OCI-LY1 (cell line): ENCODE results near the gene DCUN1D1.

Experiments
- H2AFZ ChIP-seq: fragments of 200-600 bp; sonication (generic), shearing (Covaris generic); 2 replicates; pipeline ENCODE4 v1.6.0; 2014; ENCODE audit warnings: antibody characterized with exemption, mild to moderate bottlenecking, low read length
- H3F3A ChIP-seq: fragments of 200-600 bp; sonication (generic), shearing (Covaris generic); 2 replicates; pipeline ENCODE4 v1.6.0; 2014; ENCODE audit warnings: mild to moderate bottlenecking, antibody characterized with exemption, low read length, moderate library complexity; ENCODE audit not compliant: insufficient read depth
- H3K27ac ChIP-seq: fragments of 200-600 bp; sonication (generic); 2 replicates; pipeline ENCODE4 v1.5.1; 2014; ENCODE audit warnings: low read length, mixed run types, mild to moderate bottlenecking, low read depth; ENCODE audit not compliant: poor library complexity, severe bottlenecking
- H3K27me3 ChIP-seq: fragments of 200-600 bp; sonication (generic); 2 replicates; pipeline ENCODE4 v1.6.0; 2014; ENCODE audit warnings: antibody characterized with exemption, mild to moderate bottlenecking, low read length, moderate library complexity; ENCODE audit not compliant: insufficient read depth
- H3K36me3 ChIP-seq: fragments of 200-600 bp; sonication (generic); 2 replicates; pipeline ENCODE4 v1.6.1; 2014; ENCODE audit warnings: mild to moderate bottlenecking, antibody characterized with exemption, low read length, moderate library complexity, mixed read lengths; ENCODE audit not compliant: insufficient read depth
- H3K4me1 ChIP-seq: fragments of 200-600 bp; sonication (generic); 2 replicates; pipeline ENCODE4 v1.5.1; 2014; ENCODE audit warnings: mild to moderate bottlenecking, low read length, moderate library complexity; ENCODE audit not compliant: insufficient read depth, severe bottlenecking
- H3K4me2 ChIP-seq: fragments of 200-600 bp; sonication (generic), shearing (Covaris generic); 2 replicates; pipeline ENCODE4 v1.6.1; 2014; ENCODE audit warnings: low read length
- H3K4me3 ChIP-seq: fragments of 200-600 bp; sonication (generic); 2 replicates; pipeline ENCODE4 v1.5.1; 2014; ENCODE audit warnings: low read length, low read depth, mild to moderate bottlenecking, mixed read lengths; ENCODE audit not compliant: poor library complexity, severe bottlenecking
- H3K79me2 ChIP-seq: fragments of 200-600 bp; shearing (Covaris generic); 2 replicates; pipeline ENCODE4 v1.6.1; 2016; ENCODE audit warnings: mixed run types, low read length, mixed read lengths; ENCODE audit not compliant: insufficient read depth
- H3K9ac ChIP-seq: fragments of 200-600 bp; sonication (generic), shearing (Covaris generic); 2 replicates; pipeline ENCODE4 v1.6.1; 2014; ENCODE audit warnings: mild to moderate bottlenecking, low read length, mixed read lengths
- H3K9me2 ChIP-seq: fragments of 200-600 bp; sonication (generic), shearing (Covaris generic); 2 replicates; pipeline ENCODE4 v1.6.1; 2014; ENCODE audit warnings: low read depth, mild to moderate bottlenecking, low read length, mixed read lengths
- H3K9me3 ChIP-seq: fragments of 200-600 bp; shearing (Covaris generic); 2 replicates; pipeline ENCODE4 v1.6.1; 2014; ENCODE audit warnings: low read length, mixed read lengths
- H4K20me1 ChIP-seq: fragments of 200-600 bp; sonication (generic), shearing (Covaris generic); 2 replicates; pipeline ENCODE4 v1.6.0; 2016; ENCODE audit warnings: mild to moderate bottlenecking, low read length; ENCODE audit not compliant: insufficient read depth
- EZH2 ChIP-seq: fragments of 200-600 bp; sonication (generic), shearing (Covaris generic); IDR thresholded peaks from 2 replicates; pipeline ENCODE4 v1.8.0; 2017; ENCODE audit warnings: borderline replicate concordance, mixed run types, mild to moderate bottlenecking, antibody characterized with exemption, low read length, moderate library complexity, mixed read lengths
- TF ChIP-seq, protein P1 (sequence below): fragments of 200-600 bp; sonication (generic), shearing (Covaris generic); IDR thresholded peaks from 2 replicates; pipeline ENCODE4 v1.5.1; 2017; ENCODE audit warnings: mild to moderate bottlenecking, antibody characterized with exemption, low read length, moderate library complexity, mixed read lengths

DCUN1D1 gene

DNA sequence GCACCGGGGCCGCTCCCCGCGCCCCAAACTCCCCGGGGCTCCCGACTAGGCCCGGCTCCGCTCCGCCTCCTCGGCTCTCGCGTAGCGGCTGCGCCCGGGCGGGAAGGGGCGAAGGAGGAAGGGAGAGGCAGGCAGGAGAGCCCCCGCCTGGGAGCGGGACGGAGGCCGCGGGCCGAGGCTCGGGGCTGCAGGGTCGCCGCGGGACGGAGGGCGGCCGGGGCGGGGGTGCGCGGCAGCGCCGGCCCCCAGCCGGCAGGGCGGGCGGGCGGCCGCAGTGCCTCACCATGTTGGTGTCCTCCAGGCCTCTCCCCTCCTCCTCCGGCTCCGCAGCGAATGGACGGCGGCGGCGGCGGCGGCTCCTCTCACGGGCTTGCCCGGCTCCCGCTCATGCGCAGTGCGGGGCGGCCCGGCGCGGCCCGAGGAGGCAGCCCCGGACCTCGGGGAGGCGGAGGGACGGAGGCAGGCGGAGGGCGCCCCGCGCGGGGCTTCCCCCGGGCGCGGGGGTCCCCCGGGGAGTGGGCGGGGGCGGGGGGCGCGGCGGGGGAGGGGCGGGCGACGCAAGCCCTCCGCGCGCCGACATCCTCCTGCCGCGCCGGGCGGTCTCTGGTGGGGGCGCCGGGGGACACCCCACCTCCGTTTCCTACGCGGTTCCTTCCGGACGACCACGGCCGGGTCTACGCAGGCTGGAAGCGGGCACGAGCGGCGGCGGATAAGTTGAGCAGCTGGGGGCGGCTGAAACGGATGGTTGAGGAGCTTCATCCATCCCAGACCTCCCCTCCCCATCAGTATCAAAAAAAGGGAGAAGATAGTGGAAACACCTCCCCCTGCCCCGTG, at the start of gene DCUN1D1:
Gene DCUN1D1, minus strand, starts transcription at position 335 of the 834 bp plus-strand sequence. Its CDS starts 49 bp downstream, at position 286.
- no peaks in the 10 kb centered on the region for H3K9me3 ChIP-seq

DNA sequence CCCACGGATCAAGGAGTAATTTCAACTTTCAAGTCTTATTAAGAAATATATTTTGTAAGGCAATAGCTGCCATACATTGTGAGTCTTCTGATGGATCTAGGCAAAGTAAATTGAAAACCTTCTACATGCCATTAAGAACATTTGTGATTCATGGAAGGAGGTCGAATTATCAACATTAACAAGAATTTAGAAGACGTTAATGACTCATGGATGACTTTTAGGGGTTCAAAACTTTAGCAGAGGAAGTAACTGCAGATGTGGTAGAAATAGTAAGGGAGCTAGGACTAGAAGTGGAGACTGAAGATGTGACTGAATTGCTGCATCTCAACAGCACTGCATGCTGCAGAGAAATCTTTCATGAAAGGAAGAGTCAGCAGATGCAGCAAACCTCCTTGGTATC, 48.1 kb upstream of the DCUN1D1 start:
- Histone ChIP-seq H3K36me3 (peaks cover 67% of the 10 kb centered on the region), H3K4me2 (no peak overlapping the region), H3K4me1 (no peaks in the 10 kb centered on the region), H3K27ac (no peak overlapping the region), H3F3A (no peaks in the 10 kb centered on the region), H3K9me3 (no peaks in the 10 kb centered on the region), H3K79me2 (no peaks in the 10 kb centered on the region), H3K4me3 (no peak overlapping the region), H2AFZ (no peak overlapping the region), H3K9ac (no peak overlapping the region), H3K9me2 (no peaks in the 10 kb centered on the region), H3K27me3 (no peaks in the 10 kb centered on the region), H4K20me1 (no peaks in the 10 kb centered on the region)
- no peak for TF ChIP-seq EZH2
- TF ChIP-seq, protein P1, sequence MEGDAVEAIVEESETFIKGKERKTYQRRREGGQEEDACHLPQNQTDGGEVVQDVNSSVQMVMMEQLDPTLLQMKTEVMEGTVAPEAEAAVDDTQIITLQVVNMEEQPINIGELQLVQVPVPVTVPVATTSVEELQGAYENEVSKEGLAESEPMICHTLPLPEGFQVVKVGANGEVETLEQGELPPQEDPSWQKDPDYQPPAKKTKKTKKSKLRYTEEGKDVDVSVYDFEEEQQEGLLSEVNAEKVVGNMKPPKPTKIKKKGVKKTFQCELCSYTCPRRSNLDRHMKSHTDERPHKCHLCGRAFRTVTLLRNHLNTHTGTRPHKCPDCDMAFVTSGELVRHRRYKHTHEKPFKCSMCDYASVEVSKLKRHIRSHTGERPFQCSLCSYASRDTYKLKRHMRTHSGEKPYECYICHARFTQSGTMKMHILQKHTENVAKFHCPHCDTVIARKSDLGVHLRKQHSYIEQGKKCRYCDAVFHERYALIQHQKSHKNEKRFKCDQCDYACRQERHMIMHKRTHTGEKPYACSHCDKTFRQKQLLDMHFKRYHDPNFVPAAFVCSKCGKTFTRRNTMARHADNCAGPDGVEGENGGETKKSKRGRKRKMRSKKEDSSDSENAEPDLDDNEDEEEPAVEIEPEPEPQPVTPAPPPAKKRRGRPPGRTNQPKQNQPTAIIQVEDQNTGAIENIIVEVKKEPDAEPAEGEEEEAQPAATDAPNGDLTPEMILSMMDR, result no peak

More for the DNA sequence above, at the start of gene DCUN1D1:
- H3K4me2 ChIP-seq, result peak within 1 kb of the TSS; percentile 82
- peak within 1 kb of the TSS; percentile 96 for H3K4me3 ChIP-seq
- TF ChIP-seq EZH2, result no peak
- TF ChIP-seq, protein P1, result no peak
- H4K20me1 ChIP-seq, result no peaks in the 10 kb centered on the region
- no peaks in the 10 kb centered on the region for H3K27me3 ChIP-seq
- no peaks in the 10 kb centered on the region for H3F3A ChIP-seq
- peaks cover 47% of the 10 kb centered on the region for H3K4me1 ChIP-seq
- H3K9ac ChIP-seq, result peak within 1 kb of the TSS; percentile 90
- 0 out of 2 replicates have a peak within 1 kb of the TSS, but pooled peaks have one; percentile 36 for H2AFZ ChIP-seq
- peaks cover 44% of the 10 kb centered on the region for H3K79me2 ChIP-seq
- no peaks in the 10 kb centered on the region for H3K36me3 ChIP-seq
- H3K9me2 ChIP-seq, result no peaks in the 10 kb centered on the region
- H3K27ac ChIP-seq, result peak within 1 kb of the TSS; percentile 60

DNA sequence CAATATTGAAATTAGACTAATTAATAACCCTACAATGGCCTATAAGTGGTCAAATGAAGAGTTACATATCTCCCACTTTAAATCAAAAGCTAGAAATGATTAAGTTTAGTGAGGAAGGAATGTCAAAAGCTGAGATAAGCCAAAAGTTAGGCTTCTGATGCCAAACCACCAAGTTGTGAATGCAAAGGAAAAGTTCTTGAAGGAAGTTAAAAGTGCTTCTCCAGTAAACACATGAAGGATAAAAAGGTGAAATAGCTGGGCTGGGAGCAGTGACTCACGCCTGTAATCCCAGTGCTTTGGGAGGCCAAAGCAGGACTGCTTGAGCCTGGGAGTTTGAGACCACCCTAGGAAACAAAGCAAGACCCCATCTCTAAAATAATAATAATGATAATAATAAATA, 46.9 kb upstream of the DCUN1D1 start:
- H4K20me1 ChIP-seq, result no peaks in the 10 kb centered on the region
- no peaks in the 10 kb centered on the region for H3K9me3 ChIP-seq
- no peaks in the 10 kb centered on the region for H3F3A ChIP-seq
- TF ChIP-seq, protein P1, result no peak
- TF ChIP-seq EZH2, result no peak
- no peaks in the 10 kb centered on the region for H3K9me2 ChIP-seq
- H3K9ac ChIP-seq, result no peak overlapping the region
- H3K27me3 ChIP-seq, result no peaks in the 10 kb centered on the region
- H3K4me2 ChIP-seq, result no peak overlapping the region
- peaks cover 67% of the 10 kb centered on the region for H3K36me3 ChIP-seq
- no peaks in the 10 kb centered on the region for H3K79me2 ChIP-seq
- no peak overlapping the region for H3K4me3 ChIP-seq
- no peaks in the 10 kb centered on the region for H3K4me1 ChIP-seq
- H2AFZ ChIP-seq, result no peak overlapping the region
- no peak overlapping the region for H3K27ac ChIP-seq
